Lower lobe of right lung (tissue), 2 donors: ENCODE data around the gene CSNK1G2. TPM values are rescaled to one million over a fixed set of nuclear protein-coding genes. Genes with fewer than 3 reads are reported as not detected.

Experiments used
- ATAC-seq, 2 donors: fragments of 200-7000 bp; cut with Tn5 transposase; one replicate each; pipeline ENCODE4 v1.9.1; 2020 to 2022; ENCODE audit warnings: mild to moderate bottlenecking in 2 of 2, moderate library complexity in 2 of 2
- DNase-seq: peaks from one replicate; pipeline ENCODE4 v3.0.0-alpha.2; 2020
- H3K27ac ChIP-seq: fragments of 200-600 bp; one replicate; pipeline ENCODE4 v1.8.0; 2022
- H3K27me3 ChIP-seq: fragments of 200-600 bp; one replicate; pipeline ENCODE4 v1.8.0; 2022; ENCODE audit warnings: low read depth
- H3K36me3 ChIP-seq: fragments of 200-600 bp; one replicate; pipeline ENCODE4 v1.8.0; 2022; ENCODE audit warnings: mild to moderate bottlenecking
- H3K4me1 ChIP-seq: fragments of 200-600 bp; one replicate; pipeline ENCODE4 v1.8.0; 2022
- H3K4me3 ChIP-seq: fragments of 200-600 bp; one replicate; pipeline ENCODE4 v1.8.0; 2022; ENCODE audit warnings: mild to moderate bottlenecking
- H3K9me3 ChIP-seq: fragments of 200-600 bp; one replicate; pipeline ENCODE4 v1.8.0; 2022
- intact Hi-C: fragments of 100-400 bp; cut with DNase I; formaldehyde crosslinking; loops from one replicate; pipeline ENCODE4 v1.11.0; 2022
- long read RNA-seq: library from polyadenylated mRNA; unstranded; transcript quantifications from one replicate; pipeline ENCODE4 v2.0.0, GENCODE V29; 2021
- total RNA-seq: library from RNA; stranded (reverse); fragmentation: NEBNext Ultra II Directional; extraction: Animal tissue kit (Norgen Biotek cat#: 25700); gene quantifications from one replicate; pipeline ENCODE4 v1.2.1, GENCODE V29; 2021
- TF ChIP-seq, protein P1 (sequence below): fragments of 200-600 bp; IDR thresholded peaks from one replicate; pipeline ENCODE4 v1.8.0; 2022; ENCODE audit warnings: antibody characterized with exemption, mild to moderate bottlenecking
- donor health status: DM: no; HTN: yes; CAD: no; lungs with severe emphysema.

The CSNK1G2 gene
- 55.4 TPM for total RNA-seq
- long read RNA-seq, transcript CSNK1G2-201 (12 exons, 2,918 nt) = major isoform, 49 of 106 reads
- long read RNA-seq, partial matches to known transcripts = 31 of 106 reads
- long read RNA-seq, other reads (novel, unspliced or antisense) = 26 of 106 reads

DNA sequence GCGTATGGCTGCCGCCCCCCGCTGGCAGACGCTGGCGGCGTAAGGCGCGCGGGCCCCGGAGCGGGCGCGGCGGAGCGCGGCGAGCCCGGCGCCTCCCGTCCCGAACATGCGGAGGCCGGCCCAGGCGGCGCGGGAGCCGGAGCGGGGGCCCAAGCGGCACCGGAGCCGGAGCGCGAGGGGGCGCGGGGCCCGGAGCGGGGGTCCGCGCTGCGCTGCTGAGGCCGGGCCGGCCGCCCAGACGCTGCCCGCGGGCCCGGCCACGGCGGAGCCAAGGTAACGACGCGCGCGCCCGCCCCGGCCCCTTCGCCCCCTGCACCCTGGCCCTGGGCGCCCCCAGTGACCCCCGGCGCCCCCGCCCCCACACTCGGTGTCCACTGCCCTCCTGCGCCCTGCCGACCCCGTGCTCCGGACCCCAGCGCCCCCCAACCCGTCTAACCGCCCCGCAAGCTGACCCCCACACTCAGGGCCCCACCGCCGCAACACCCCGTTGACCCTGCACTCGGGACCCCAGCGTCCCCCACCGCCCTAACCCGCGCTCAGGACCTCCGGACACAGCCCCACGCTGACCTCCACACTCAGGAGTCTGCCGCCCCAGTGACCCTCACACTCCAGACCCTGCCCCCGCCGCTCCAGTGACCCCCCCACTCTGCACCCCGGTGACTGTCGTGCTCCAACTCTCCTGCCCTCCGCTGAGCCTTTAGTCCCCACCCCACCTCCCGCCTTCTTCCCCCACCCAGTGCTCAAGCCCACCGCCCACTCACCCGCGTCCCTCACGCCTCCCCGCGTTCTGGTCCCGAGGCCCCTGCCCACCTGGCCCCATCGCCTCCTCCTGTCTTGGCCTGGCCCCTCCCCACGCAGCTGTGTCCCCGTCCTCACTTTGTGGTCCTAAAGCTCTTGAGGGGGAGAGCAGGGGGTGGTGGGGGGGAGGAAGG is at the start of gene CSNK1G2:
TSS of gene CSNK1G2 (plus strand) at position 27 of the 932 bp plus-strand sequence. CDS start 28,601 bp downstream, outside the sequence.
- Histone ChIP-seq H3K4me1 (peaks cover 43% of the 10 kb centered on the region), H3K36me3 (no peaks in the 10 kb centered on the region), H3K9me3 (no peaks in the 10 kb centered on the region), H3K27ac (peak within 1 kb of the TSS; percentile 99), H3K4me3 (peak within 1 kb of the TSS; percentile 70), H3K27me3 (no peaks in the 10 kb centered on the region)
- TF ChIP-seq, protein P1, sequence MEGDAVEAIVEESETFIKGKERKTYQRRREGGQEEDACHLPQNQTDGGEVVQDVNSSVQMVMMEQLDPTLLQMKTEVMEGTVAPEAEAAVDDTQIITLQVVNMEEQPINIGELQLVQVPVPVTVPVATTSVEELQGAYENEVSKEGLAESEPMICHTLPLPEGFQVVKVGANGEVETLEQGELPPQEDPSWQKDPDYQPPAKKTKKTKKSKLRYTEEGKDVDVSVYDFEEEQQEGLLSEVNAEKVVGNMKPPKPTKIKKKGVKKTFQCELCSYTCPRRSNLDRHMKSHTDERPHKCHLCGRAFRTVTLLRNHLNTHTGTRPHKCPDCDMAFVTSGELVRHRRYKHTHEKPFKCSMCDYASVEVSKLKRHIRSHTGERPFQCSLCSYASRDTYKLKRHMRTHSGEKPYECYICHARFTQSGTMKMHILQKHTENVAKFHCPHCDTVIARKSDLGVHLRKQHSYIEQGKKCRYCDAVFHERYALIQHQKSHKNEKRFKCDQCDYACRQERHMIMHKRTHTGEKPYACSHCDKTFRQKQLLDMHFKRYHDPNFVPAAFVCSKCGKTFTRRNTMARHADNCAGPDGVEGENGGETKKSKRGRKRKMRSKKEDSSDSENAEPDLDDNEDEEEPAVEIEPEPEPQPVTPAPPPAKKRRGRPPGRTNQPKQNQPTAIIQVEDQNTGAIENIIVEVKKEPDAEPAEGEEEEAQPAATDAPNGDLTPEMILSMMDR = no peak
- DNase-seq (peak; percentile 64), ATAC-seq (peak in 1 of 2 donors; percentile 2)
- intact Hi-C loops = no loop called here

DNA sequence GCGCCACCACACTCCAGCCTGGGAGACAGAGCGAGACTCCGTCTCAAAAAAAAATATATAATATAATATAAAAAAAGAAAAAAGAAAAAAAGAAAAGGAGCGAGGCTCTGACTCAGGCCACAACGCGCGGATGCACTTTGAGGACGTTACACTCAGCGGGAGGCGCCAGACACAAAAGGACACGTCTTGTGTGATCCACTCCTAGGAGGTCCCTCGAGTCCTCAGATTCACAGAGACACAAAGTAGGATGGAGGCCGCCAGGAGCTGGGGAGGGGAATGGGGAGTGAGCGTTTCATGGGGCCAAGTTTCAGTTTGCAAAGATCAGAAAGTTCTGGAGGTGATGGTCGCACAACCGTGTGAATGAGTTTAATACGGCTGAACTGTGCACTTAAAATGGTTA is 47.2 kb upstream of the CSNK1G2 start:
- intact Hi-C loops = no loop called here
- H3K36me3 ChIP-seq = no peaks in the 10 kb centered on the region
- H3K9me3 ChIP-seq = no peaks in the 10 kb centered on the region
- TF ChIP-seq, protein P1 = no peak
- no peak overlapping the region for H3K27ac ChIP-seq
- H3K27me3 ChIP-seq = no peaks in the 10 kb centered on the region
- no peak for ATAC-seq
- H3K4me1 ChIP-seq = peaks cover 34% of the 10 kb centered on the region
- no peak for DNase-seq
- no peak overlapping the region for H3K4me3 ChIP-seq

DNA sequence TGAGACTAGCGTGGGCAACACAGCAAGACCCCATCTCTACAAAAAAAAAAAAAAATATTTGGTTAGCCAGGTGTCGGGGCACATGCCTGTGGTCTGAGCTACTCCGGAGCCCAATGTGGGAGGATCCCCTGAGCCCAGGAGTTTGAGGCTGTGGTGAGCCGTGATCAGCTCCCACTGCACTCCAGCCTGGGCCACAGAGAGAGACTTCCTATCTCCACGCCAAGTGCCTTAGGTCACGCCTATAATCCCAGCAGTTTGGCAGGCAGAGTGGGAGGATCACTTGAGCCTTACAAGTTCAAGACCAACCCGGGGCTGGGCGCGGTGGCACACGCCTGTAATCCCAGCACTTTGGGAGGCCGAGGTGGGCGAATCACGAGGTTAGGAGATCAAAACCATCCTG is 44.5 kb upstream of the CSNK1G2 start:
- intact Hi-C loops = no loop called here
- H3K4me1 ChIP-seq = peaks cover 34% of the 10 kb centered on the region
- no peaks in the 10 kb centered on the region for H3K36me3 ChIP-seq
- DNase-seq (peak; percentile 46), ATAC-seq (no peak)
- H3K9me3 ChIP-seq = no peaks in the 10 kb centered on the region
- no peak overlapping the region for H3K4me3 ChIP-seq
- H3K27ac ChIP-seq = no peak overlapping the region
- TF ChIP-seq, protein P1 = no peak
- H3K27me3 ChIP-seq = no peaks in the 10 kb centered on the region

DNA sequence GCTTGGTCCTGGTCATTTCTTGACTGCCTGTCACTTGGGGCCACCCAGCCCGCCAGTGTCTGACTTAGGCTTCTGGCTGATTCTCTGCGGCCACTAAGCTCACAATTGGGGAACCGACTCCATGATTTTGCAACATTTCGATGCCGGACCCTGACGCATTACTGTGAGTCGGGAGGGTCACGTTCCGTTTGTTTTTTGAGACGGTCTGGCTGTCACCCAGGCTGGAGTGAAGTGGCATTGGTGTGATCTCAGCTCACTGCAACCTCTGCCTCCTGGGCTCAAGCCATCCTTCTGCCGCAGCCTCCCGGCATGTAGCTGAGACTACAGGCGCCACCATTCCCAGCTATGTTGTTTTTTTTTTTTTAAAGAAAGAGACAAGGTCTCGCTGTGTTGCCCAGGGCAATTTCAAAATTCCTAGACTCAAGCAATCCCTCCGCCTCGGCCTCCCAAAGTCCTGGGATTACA is 39.0 kb upstream of the CSNK1G2 start:
- Histone ChIP-seq H3K27me3 (no peaks in the 10 kb centered on the region), H3K9me3 (no peaks in the 10 kb centered on the region), H3K4me1 (peaks cover 39% of the 10 kb centered on the region), H3K27ac (peak overlapping the region; percentile 78), H3K4me3 (no peak overlapping the region), H3K36me3 (no peaks in the 10 kb centered on the region)
- peak in 1 of 2 donors; percentile 1 for ATAC-seq
- intact Hi-C loops = no loop called here
- DNase-seq = peak; percentile 78
- TF ChIP-seq, protein P1 = no peak

DNA sequence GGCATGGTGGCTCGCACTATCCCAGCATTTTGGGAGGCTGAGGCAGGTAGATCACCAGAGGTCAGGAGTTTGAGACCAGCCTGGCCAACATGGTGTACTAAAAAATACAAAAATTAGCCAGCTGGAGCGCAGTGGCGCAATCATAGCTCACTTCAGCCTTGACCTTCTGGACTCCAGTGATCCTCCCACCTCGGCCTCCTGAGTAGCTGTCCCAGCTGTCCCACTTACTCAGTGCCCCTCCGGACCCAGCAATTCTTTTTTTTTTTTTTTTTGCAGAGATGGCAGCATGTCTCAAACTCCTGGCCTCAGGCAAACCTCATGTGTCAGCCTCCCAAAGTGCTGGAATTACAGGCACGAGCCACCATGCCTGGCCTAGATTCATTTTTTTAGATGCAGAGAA is 38.0 kb upstream of the CSNK1G2 start:
- peaks cover 38% of the 10 kb centered on the region for H3K4me1 ChIP-seq
- H3K9me3 ChIP-seq = no peaks in the 10 kb centered on the region
- ATAC-seq (no peak), DNase-seq (no peak)
- H3K27ac ChIP-seq = peak overlapping the region; percentile 18
- no peaks in the 10 kb centered on the region for H3K36me3 ChIP-seq
- H3K27me3 ChIP-seq = no peaks in the 10 kb centered on the region
- intact Hi-C loops = no loop called here
- no peak overlapping the region for H3K4me3 ChIP-seq
- TF ChIP-seq, protein P1 = no peak
